PC-3 (cell line): ENCODE data around the gene TAF6. TPM values are rescaled to one million over a fixed set of nuclear protein-coding genes. Genes with fewer than 3 reads are reported as not detected.

ENCODE experiments used
- ATAC-seq: fragments of 200-7000 bp; cut with Tn5 transposase; 2 replicates; pipeline ENCODE4 v1.9.1; 2020; ENCODE audit warnings: mild to moderate bottlenecking, moderate library complexity
- BruUV-seq: library from RNA; stranded (reverse); fragments of 400-500 nt; replicated peaks from 2 replicates; lab custom pipeline; 2021; lab: Mats Ljungman, UMichigan
- CTCF ChIA-PET: fragments of 300-600 bp; sonication (Branson Sonifier 250); formaldehyde crosslinking; loops from one replicate; lab custom pipeline; 2022; ENCODE audit warnings: antibody characterized with exemption; lab: Charles Lee
- POLR2A ChIA-PET: fragments of 300-600 bp; sonication (Branson Sonifier 250); formaldehyde crosslinking; loops from one replicate; lab custom pipeline; 2022; ENCODE audit warnings: antibody characterized with exemption; ENCODE audit not compliant: unreplicated experiment; lab: Charles Lee
- DNase-seq: peaks from one replicate; pipeline ENCODE4 v3.0.0-alpha.2; 2015
- H2AFZ ChIP-seq: fragments of 300-600 bp; sonication (generic); 2 replicates; pipeline ENCODE4 v1.6.0; 2016; ENCODE audit warnings: antibody characterized with exemption, low read length
- H3F3A ChIP-seq: fragments of 300-600 bp; sonication (generic); one replicate; pipeline ENCODE4 v1.6.0; 2017; ENCODE audit warnings: antibody characterized with exemption, low read length, control low read depth, mild to moderate bottlenecking; ENCODE audit not compliant: unreplicated experiment
- H3K27ac ChIP-seq: fragments of 300-600 bp; sonication (generic); 2 replicates; pipeline ENCODE4 v1.5.1; 2016; ENCODE audit warnings: mild to moderate bottlenecking, low read length
- H3K27me3 ChIP-seq: fragments of 300-600 bp; sonication (generic); 2 replicates; pipeline ENCODE4 v1.6.1; 2016; ENCODE audit warnings: low read length, mixed read lengths
- H3K36me3 ChIP-seq: fragments of 300-600 bp; sonication (generic); 2 replicates; pipeline ENCODE4 v1.6.1; 2016; ENCODE audit warnings: low read depth, mixed run types, low read length, mixed read lengths
- H3K4me1 ChIP-seq: fragments of 300-600 bp; sonication (generic); 2 replicates; pipeline ENCODE4 v1.5.1; 2016; ENCODE audit warnings: low read length; ENCODE audit not compliant: insufficient read depth
- H3K4me2 ChIP-seq: fragments of 300-600 bp; sonication (generic); 2 replicates; pipeline ENCODE4 v1.6.0; 2016; ENCODE audit warnings: low read length
- H3K4me3 ChIP-seq: fragments of 300-600 bp; sonication (generic); 2 replicates; pipeline ENCODE4 v1.5.1; 2016; ENCODE audit warnings: mild to moderate bottlenecking, low read length, mixed read lengths
- H3K79me2 ChIP-seq: fragments of 300-600 bp; sonication (generic); 2 replicates; pipeline ENCODE4 v1.6.1; 2017; ENCODE audit warnings: low read length, mixed read lengths
- H3K9ac ChIP-seq: fragments of 300-600 bp; sonication (generic); 2 replicates; pipeline ENCODE4 v1.6.0; 2016; ENCODE audit warnings: mild to moderate bottlenecking, low read length
- H3K9me2 ChIP-seq: fragments of 300-600 bp; sonication (generic); replicated peaks from 2 replicates; pipeline ENCODE4 v1.6.1; 2016; ENCODE audit warnings: mixed run types, low read length, mixed read lengths
- H3K9me3 ChIP-seq: fragments of 300-600 bp; sonication (generic); 2 replicates; pipeline ENCODE4 v1.6.1; 2016; ENCODE audit warnings: low read length, mixed read lengths
- H4K20me1 ChIP-seq: fragments of 300-600 bp; sonication (generic); 2 replicates; pipeline ENCODE4 v1.6.1; 2016; ENCODE audit warnings: low read length, mixed read lengths
- EZH2 ChIP-seq: fragments of 300-600 bp; sonication (generic); IDR thresholded peaks from one replicate; pipeline ENCODE4 v1.6.1; 2017; ENCODE audit warnings: antibody characterized with exemption, mild to moderate bottlenecking, low read length; ENCODE audit not compliant: unreplicated experiment
- EZH2phosphoT487 ChIP-seq: fragments of 300-600 bp; sonication (generic); IDR thresholded peaks from 2 replicates; pipeline ENCODE4 v1.6.1; 2018; ENCODE audit warnings: mild to moderate bottlenecking, antibody characterized with exemption, low read length, borderline replicate concordance
- intact Hi-C: fragments of 100-400 bp; cut with micrococcal nuclease; formaldehyde crosslinking; loops from 2 replicates; pipeline ENCODE4 v1.9.0; 2023
- total RNA-seq: library from RNA; depleted of rRNA; stranded (reverse); fragments of >200 nt; gene quantifications from 2 replicates; pipeline ENCODE4 v1.2.3, GENCODE V29; 2014
- TF ChIP-seq, protein P1 (sequence below): fragments of 300-600 bp; sonication (generic); conservative IDR thresholded peaks from 2 replicates; pipeline ENCODE4 v1.5.1; 2017; ENCODE audit warnings: antibody characterized with exemption, low read depth, mild to moderate bottlenecking, low read length

The TAF6 gene
- total RNA-seq, 1 experiment from 2014 or later, result 58.6 TPM

DNA sequence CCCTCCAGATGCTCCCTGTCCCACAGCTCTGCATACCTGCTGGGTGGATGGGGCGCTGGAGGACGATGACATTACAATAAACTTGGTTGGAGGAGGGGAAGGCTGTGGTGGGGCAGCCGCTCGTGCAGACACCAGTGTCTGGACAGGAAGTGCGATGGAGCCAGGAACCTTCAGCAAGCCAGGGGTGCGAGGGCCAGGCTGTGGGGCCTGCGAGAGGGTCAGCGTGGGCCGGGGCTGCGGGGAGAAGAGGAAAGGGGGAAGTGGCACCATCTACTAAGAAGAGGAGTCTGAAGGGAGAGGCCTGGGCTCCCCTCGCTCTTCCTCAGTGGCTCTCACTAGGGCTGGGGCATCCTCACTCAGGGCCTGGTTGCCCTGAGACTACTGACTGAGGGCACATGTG is 11.3 kb downstream of the TAF6 start:
- BruUV-seq, result no TSS peak

DNA sequence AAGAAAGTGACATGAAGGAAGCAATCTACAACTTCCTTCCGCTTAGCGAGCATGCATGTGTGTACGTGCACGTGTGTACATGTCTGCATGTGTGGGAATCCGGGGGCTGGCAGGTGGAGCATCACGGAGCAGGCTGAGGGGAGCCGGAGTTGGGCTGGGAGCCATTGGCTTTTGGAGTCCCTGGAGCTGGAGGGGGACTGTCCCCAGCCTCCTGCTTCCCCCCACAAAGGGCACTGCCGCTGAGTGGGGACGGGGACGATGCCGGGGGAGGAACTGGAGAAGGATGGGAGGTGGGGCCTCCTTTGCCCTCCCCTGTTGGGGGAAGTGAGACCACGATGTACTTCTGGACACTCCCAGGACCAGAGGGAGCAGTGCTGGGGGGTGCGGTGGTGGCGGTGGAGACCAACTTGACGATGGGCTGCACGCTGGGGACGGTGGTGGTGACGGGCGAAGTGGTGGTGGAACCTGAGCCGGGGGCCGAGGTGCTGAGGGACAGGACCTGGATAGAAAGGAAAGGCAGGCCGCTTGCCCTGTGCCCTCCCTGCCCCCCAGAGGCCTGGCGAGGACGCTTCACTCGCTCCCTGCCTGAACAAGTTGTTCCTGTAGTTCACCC is 11.9 kb downstream of the TAF6 start:
- H4K20me1 ChIP-seq, result no peaks in the 10 kb centered on the region
- POLR2A ChIA-PET, result no interaction called here
- peaks cover 5% of the 10 kb centered on the region; the same call in 1 of the 2 replicates for H3K79me2 ChIP-seq
- H3K27ac ChIP-seq, result no peak overlapping the region
- BruUV-seq, result TSS peak; percentile 82
- no peak overlapping the region for H3K9ac ChIP-seq
- H3K9me3 ChIP-seq, result no peaks in the 10 kb centered on the region
- H3F3A ChIP-seq, result no peaks in the 10 kb centered on the region
- no peak; the same call in 1 of the 2 replicates for ATAC-seq
- H3K4me3 ChIP-seq, result no peak overlapping the region
- H3K4me1 ChIP-seq, result peaks cover 5% of the 10 kb centered on the region
- DNase-seq, result no peak
- intact Hi-C loops, result no loop called here
- no peaks in the 10 kb centered on the region for H3K27me3 ChIP-seq
- peaks cover 3% of the 10 kb centered on the region for H3K36me3 ChIP-seq
- CTCF ChIA-PET, result no interaction called here
- no peaks in the 10 kb centered on the region for H3K9me2 ChIP-seq
- TF ChIP-seq, protein P1, sequence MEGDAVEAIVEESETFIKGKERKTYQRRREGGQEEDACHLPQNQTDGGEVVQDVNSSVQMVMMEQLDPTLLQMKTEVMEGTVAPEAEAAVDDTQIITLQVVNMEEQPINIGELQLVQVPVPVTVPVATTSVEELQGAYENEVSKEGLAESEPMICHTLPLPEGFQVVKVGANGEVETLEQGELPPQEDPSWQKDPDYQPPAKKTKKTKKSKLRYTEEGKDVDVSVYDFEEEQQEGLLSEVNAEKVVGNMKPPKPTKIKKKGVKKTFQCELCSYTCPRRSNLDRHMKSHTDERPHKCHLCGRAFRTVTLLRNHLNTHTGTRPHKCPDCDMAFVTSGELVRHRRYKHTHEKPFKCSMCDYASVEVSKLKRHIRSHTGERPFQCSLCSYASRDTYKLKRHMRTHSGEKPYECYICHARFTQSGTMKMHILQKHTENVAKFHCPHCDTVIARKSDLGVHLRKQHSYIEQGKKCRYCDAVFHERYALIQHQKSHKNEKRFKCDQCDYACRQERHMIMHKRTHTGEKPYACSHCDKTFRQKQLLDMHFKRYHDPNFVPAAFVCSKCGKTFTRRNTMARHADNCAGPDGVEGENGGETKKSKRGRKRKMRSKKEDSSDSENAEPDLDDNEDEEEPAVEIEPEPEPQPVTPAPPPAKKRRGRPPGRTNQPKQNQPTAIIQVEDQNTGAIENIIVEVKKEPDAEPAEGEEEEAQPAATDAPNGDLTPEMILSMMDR, result no peak
- TF ChIP-seq EZH2, result no peak
- TF ChIP-seq EZH2phosphoT487, result no peak
- H2AFZ ChIP-seq, result no peak overlapping the region
- H3K4me2 ChIP-seq, result no peak overlapping the region

More for the DNA sequence above, 11.3 kb downstream of the TAF6 start:
- ATAC-seq, result no peak
- Histone ChIP-seq H2AFZ (no peak overlapping the region), H3K27ac (no peak overlapping the region), H3K27me3 (no peaks in the 10 kb centered on the region), H3K4me3 (no peak overlapping the region), H3F3A (no peaks in the 10 kb centered on the region), H3K9ac (no peak overlapping the region), H4K20me1 (no peaks in the 10 kb centered on the region), H3K36me3 (peaks cover 3% of the 10 kb centered on the region), H3K4me2 (no peak overlapping the region), H3K4me1 (no peaks in the 10 kb centered on the region), H3K79me2 (no peaks in the 10 kb centered on the region), H3K9me3 (no peaks in the 10 kb centered on the region), H3K9me2 (no peaks in the 10 kb centered on the region)
- TF ChIP-seq EZH2phosphoT487, result no peak
- TF ChIP-seq, protein P1, result no peak
- no peak for TF ChIP-seq EZH2
- intact Hi-C loops, result no loop called here
- POLR2A ChIA-PET, result no interaction called here
- no peak for DNase-seq
- CTCF ChIA-PET, result no interaction called here

DNA sequence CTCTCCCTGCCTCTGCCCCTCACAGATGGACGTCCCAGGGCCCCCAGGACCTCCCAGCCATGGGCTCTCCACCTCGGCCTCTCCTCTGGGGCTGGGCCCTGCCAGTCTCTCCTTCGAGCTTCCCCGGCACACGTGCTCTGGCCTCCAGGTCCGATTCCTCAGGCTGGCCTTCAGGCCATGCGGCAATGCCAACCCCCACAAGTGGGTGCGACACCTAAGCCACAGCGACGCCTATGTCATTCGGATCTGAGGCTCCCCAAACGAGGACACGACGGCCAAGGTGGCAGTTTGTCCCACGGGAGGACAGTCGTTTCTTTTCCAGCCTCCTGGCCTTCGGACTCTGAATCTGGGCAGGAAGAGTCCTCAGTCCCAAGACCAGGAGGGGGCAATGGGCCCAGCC is 12.5 kb downstream of the TAF6 start:
- Histone ChIP-seq H3K36me3 (peaks cover 2% of the 10 kb centered on the region), H3K4me3 (no peak overlapping the region), H3K27me3 (no peaks in the 10 kb centered on the region), H3K9ac (no peak overlapping the region), H3K4me1 (peaks cover 6% of the 10 kb centered on the region), H3K9me2 (no peaks in the 10 kb centered on the region), H3K9me3 (no peaks in the 10 kb centered on the region), H3K4me2 (no peak overlapping the region), H4K20me1 (no peaks in the 10 kb centered on the region), H3K79me2 (peaks cover 6% of the 10 kb centered on the region; the same call in 1 of the 2 replicates), H2AFZ (no peak overlapping the region), H3F3A (no peaks in the 10 kb centered on the region), H3K27ac (no peak overlapping the region)
- TF ChIP-seq, protein P1, result no peak
- no peak for TF ChIP-seq EZH2
- no peak for TF ChIP-seq EZH2phosphoT487
- intact Hi-C loops, result no loop called here
- DNase-seq (no peak), ATAC-seq (no peak)
- CTCF ChIA-PET, result no interaction called here
- POLR2A ChIA-PET, result no interaction called here
- no TSS peak for BruUV-seq
